ENCODE results near the gene EMD.
"Not testable (repeated sequence)": the region's sequence is repeated elsewhere in the genome, so short reads cannot be mapped to it uniquely, and the experiment has no call there.

The EMD gene

DNA sequence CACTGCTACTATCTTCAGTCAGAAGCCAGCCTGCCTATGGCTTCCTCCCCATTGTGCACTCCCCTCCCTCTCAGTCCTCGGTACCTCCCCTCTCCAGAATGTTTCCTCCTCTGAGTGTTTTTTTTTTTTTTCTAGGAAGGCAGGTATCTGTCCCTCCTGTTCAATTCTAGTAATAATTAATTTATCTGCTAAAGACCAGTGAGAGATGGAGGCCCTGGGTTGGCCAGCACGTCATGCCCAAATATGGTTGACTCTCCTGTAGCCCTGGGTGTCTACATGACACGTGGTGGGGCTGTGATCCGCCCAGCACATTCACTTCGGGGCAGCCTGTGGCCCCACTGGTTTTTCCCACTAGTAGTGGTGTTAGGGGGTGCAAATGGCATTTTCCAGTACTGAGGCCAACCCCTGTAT lies 6.5 kb upstream of the EMD start:
- DNase-seq: no peak

DNA sequence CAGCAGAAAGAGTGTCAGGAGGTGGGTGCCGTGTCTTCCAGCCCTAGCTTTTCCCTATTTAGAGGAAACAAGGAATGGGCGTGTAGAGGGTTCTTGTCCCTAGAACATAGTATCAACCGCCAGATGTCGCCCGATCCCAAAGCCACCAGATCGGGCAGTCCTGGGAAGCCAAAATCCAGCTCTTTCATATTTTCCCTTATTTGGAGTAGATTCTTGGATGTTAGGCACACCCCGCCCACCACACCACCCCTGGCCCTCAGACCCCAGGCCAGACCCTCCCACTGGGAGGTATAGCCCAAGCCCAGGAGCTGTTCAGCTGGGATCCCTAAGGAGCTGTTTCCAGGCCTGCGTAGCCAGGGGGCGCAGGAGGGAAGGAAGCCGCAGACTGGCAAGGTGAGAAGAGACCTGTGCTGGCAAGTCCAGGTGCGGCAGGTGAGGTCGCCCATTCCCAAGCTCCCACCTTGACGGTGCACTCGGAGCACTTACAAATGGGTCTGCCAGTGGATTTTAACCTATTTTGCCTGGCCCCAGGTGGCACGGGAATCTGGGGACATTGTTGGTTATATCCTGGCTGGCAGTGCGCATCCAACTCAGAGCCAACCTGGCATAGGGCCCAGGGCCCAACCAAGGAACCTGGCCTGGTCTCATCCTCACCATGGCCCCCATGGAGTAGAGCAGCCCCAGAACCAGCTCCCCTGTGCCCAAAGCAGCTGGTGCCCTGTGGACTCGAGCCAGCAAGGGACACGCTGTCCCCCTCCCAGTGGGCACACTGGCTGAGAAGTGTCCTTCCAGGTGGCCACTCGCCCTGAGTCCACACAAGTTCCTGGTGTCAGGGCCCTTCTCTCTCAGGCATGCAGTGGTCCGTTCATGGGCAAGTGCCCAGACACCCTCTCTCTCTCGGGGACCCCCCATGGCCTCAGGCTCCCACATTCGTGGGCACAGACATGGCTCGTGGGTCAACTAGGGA lies 5.5 kb upstream of the EMD start:
- no peak for DNase-seq

GRCh38 chrX:154374313-154375155 lies 4.6 kb upstream of the EMD start, which contains the start of gene FLNA:
Gene FLNA (minus strand): TSS chrX:154374634. CDS start chrX:154371245, 3,389 bp downstream.
- DNase-seq: peak; percentile 32

- no peak for DNase-seq
Measured at GRCh38 chrX:154375156-154375504, 4.0 kb upstream of the EMD start.

GRCh38 chrX:154376774-154377173 lies 2.3 kb upstream of the EMD start:
- DNase-seq: no peak

DNA sequence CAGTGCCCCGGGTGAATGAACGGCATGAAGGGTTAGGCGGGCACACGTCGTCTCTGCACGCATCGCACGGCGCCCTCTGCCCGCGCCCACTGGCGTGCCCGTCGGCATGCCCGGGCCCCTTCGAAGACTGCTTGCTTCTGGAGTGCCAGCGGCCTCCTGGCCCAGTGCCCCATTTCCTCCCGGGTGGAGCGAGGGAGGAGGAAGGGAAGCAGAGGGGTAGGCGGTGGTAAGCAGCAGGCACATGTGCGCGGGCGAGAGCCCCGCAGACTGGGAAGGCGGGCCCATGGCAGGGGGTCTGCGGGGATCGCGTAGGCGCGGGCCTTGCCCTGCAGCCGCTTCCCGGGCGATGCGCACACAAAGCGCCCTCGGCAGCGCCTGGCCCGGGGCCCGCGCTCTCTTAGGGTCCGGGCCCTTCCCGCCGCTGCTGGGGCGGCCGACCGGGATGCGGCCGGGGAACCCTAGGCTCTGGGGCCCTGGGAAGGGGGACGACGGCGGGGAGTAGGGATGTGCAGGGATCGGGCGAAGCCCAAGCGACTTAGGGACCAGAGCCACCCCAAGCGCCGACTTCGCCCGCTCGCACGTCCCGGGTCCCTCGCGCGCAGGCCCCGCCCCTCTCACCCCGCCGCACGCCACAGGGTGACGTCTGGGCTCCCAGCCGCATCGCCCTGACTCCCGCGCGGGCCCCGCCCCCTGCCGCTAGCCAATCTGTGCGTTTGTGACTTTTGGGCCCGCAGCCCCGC lies 866 bp upstream of the EMD start:
- DNase-seq: no peak

DNA sequence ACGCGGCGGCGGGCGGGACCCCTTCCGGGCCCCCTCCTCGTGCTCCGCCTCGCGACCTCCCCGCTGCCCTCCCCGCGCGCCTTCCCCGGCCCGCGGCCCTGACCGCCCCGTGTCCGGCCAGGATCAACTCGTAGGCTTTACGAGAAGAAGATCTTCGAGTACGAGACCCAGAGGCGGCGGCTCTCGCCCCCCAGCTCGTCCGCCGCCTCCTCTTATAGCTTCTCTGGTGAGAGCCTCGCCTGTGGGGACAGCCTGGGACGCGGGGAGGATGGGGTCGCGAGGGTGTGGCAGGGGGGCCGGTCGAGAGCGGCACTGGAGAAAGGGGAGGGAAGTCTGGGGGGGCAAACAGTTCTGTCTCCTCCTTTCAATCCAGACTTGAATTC lies 465 bp downstream of the EMD start:
- DNase-seq: no peak

GRCh38 chrX:154380153-154380552 lies 1.1 kb downstream of the EMD start:
- no peak for DNase-seq

DNA sequence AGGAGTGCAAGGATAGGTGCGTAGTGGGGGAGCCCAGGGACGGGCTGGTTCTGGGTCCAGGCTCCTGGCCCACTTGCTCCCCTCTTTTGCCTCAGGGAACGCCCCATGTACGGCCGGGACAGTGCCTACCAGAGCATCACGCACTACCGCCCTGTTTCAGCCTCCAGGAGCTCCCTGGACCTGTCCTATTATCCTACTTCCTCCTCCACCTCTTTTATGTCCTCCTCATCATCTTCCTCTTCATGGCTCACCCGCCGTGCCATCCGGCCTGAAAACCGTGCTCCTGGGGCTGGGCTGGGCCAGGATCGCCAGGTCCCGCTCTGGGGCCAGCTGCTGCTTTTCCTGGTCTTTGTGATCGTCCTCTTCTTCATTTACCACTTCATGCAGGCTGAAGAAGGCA lies 1.7 kb downstream of the EMD start:
- no peak for DNase-seq

DNA sequence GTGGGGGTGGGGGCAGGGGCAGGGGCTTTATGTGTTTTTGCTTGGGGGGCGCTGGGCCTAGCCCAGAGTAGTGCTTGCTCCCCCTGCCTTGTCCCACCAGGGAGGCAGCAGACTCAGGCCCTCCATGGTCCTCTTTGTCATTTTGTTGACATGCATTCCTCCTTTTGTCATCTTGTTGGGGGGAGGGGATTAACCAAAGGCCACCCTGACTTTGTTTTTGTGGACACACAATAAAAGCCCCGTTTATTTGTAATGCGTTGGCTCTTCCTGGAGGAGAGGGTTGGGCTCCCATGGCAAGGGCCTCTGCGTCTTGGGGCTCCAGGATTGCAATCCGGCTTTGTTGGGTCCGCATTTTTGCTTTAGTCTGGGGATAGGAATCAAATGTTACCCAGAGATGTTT lies 2.2 kb downstream of the EMD start:
- no peak for DNase-seq

GRCh38 chrX:154382483-154383069 lies 3.5 kb downstream of the EMD start:
- DNase-seq: no peak

- DNase-seq: no peak
Measured at GRCh38 chrX:154383359-154384283, 4.5 kb downstream of the EMD start.

DNA sequence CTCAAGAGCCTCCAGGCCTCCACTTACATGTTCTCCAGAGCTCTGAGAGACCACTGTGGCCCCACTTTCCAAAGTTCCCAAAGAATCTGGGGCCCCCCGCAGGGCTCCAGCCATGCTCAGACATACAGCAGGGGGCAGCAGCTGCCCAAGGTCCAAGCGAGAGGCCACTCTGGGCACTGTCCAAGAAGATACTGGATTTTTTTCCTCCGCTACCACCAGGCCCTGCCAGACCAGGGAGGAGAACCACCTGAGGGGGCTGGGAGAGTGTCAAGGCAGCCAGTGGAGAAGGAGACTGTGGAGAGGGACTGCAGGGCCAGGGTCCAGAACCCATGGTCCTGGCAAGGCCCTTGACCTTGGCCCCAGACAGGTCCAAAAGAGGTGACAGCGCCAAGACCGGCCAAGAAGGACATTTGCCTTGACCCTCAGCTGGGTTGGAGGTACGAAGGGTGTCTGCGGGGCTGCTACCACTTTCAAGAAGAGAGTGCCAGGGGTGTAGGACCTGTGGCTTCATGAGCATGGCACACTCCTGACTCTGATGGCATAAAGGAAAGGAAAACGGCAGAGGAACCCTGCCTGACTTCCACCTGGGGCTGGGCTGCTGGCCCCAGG lies 5.3 kb downstream of the EMD start:
- DNase-seq: no peak

DNA sequence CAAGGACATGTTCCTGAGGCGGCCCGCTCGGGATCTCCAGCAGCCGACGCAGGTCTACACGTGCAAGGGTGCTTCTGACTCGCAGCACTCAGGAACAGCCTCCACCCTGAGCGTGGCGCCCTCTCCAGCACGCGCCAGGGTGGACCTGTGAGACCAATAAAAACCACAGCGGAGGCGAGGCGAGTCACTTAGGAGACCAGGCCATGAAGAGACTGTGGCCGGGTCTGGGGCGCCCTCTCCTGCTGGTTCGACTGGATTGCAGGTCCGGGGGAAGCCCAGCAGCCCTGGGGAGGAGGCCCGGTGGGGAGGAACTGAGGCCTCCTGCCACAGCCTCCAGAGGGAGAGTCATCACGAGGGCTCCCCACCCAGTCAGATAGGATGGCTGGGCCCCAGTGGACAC lies 9.0 kb downstream of the EMD start:
- not testable (repeated sequence) for DNase-seq

GRCh38 chrX:154388649-154389048 lies 9.6 kb downstream of the EMD start:
- not testable (repeated sequence) for DNase-seq

- not testable (repeated sequence) for DNase-seq
Measured at GRCh38 chrX:154389812-154390747, 11.0 kb downstream of the EMD start.

DNA sequence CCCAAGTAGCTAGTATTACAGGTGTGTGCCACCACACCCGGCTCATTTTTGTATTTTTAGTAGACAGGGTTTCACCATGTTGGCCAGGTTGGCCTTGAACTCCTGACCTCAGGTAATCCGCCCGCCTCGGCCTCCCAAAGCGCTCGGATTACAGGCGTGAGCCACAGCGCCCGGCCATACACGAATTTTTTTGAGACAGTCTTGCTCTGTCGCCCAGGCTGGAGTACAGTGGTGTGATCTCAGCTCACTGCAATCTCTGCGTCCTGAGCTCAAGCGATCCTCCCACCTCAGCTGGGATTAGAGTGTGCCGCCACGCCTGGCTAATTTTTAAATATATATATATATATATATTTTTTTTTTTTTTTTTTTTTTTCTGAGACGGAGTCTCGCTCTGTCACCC lies 17.3 kb downstream of the EMD start:
- DNase-seq: not testable (repeated sequence)

DNA sequence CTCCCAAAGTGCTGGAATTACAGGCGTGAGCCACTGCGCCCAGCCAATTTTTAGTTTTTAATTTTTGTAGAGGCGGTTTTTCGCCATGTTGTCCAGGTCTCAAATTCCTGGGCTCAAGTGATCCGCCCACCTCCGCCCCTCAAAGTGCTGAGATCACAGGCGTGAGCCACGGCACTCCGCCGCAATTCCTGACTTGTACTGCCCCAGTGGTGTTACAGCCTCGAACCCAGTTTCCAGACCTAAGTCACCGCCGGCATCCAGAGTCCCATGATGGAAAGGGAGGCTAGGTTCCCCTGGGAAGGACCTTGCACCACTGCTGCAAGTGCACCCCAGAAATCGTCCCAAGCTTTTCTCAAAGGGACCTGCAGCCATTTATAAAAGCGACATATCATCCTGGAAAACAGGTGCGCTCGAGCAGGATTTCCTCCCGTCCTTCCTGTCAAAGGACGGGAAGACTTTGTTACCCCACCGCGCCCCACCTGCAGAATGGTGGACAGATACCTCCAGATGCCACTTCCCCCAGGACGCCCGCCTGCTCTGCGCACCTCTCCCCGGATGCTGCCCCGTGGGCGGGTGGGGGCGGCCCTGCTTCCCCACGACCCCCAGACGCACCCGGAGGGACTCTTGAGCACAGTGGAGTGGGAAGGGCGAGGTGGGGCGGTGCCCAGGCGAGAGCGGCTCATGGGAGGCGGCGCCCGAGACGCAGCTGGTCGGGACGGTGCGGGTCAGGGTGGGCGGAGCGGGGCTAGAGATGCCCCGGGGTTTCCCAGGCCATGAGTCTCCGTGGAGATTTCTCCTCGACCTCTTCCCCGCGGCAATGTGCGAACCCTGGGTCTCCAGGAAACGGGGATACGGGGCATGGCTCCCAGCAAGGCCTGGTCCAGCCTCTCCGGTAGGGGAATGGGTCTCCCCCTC lies 18.1 kb downstream of the EMD start:
- peak; percentile 66 for DNase-seq

Measured in stimulated activated CD4-positive, alpha-beta T cell treated with anti-CD3 and anti-CD28 coated beads, Interleukin-12 subunit alpha, Interleukin-12 subunit beta, amount 100 ng/mL, for 4 hours (primary cell).